HepG2 (cell line): ENCODE data around the gene GMEB2. TPM values are rescaled to one million over a fixed set of nuclear protein-coding genes. Genes with fewer than 3 reads are reported as not detected.

Source experiments
- ATAC-seq: fragments of 200-7000 bp; cut with Tn5 transposase; 3 replicates; pipeline ENCODE4 v1.9.1; 2020; ENCODE audit warnings: mild to moderate bottlenecking, moderate library complexity
- BruUV-seq: library from RNA; stranded (reverse); fragments of 400-500 nt; replicated peaks from 2 replicates; lab custom pipeline; 2021; lab: Mats Ljungman, UMichigan
- CTCF ChIA-PET: fragments of 300-600 bp; formaldehyde crosslinking; extraction: SDS; loops from one replicate; lab custom pipeline; 2021; ENCODE audit warnings: low total read pairs, inconsistent platforms, low intra/inter-chr PET ratio; lab: Yijun Ruan, JAX
- POLR2A ChIA-PET: fragments of 350-600 bp; sonication (Branson Sonifier 250); formaldehyde crosslinking; loops from one replicate; lab custom pipeline; 2020; ENCODE audit warnings: antibody characterized with exemption, inconsistent platforms; lab: Yijun Ruan, JAX
- DNase-seq: peaks from one replicate; pipeline ENCODE4 v3.0.0-alpha.2; 2015; ENCODE audit warnings: low spot score
- FAIRE-seq: peaks from 3 replicates; lab custom pipeline; 2011; peaks lifted over from hg19 to GRCh38; lab: Jason Lieb, UNC
- H2AFZ ChIP-seq: one replicate; pipeline ENCODE4 v1.6.1; 2011; ENCODE audit warnings: low read length, inconsistent platforms
- H3K27ac ChIP-seq: fragments of 300-600 bp; 3 replicates; pipeline ENCODE4 v1.8.0; 2011; ENCODE audit warnings: mixed run types, mild to moderate bottlenecking, mixed read lengths, low read length, inconsistent platforms; ENCODE audit not compliant: insufficient read depth; ENCODE audit errors: extremely low read length
- H3K27me3 ChIP-seq, 2 experiments: fragments of 200-600 bp in 1 of 2; 2 replicates in 1 of 2; 3 replicates in 1 of 2; pipeline versions ENCODE4 v1.6.0 to v1.8.0; 2011; ENCODE audit warnings: low read length in 2 of 2, mild to moderate bottlenecking in 2 of 2, moderate library complexity in 2 of 2, inconsistent platforms in 1 of 2; ENCODE audit not compliant: insufficient read depth in 2 of 2, control insufficient read depth in 1 of 2
- H3K36me3 ChIP-seq, 2 experiments: fragments of 200-600 bp in 1 of 2; replicated peaks in 1 of 2; 2 replicates in 1 of 2; 3 replicates in 1 of 2; pipeline versions ENCODE4 v1.5.1 to v1.8.0; 2011; ENCODE audit warnings: low read length in 2 of 2, inconsistent platforms in 1 of 2; ENCODE audit not compliant: insufficient read depth in 2 of 2, control insufficient read depth in 1 of 2
- H3K4me1 ChIP-seq: 2 replicates; pipeline ENCODE4 v1.5.1; 2012; ENCODE audit warnings: low read length, inconsistent platforms; ENCODE audit not compliant: insufficient read depth
- H3K4me2 ChIP-seq: 2 replicates; pipeline ENCODE4 v1.6.0; 2011; ENCODE audit warnings: low read depth, low read length, inconsistent platforms
- H3K4me3 ChIP-seq, 3 experiments: fragments of 200-600 bp in 1 of 3; sonication (generic), shearing (Covaris generic) in 1 of 3; replicated peaks in 1 of 3; 2 replicates each; pipeline ENCODE4 v1.5.1; 2011 to 2016; ENCODE audit warnings: low read length in 3 of 3, inconsistent platforms in 2 of 3, low read depth in 2 of 3, mild to moderate bottlenecking in 2 of 3, control low read depth in 1 of 3, mixed read lengths in 1 of 3; ENCODE audit not compliant: insufficient read depth in 1 of 3
- H3K79me2 ChIP-seq: one replicate; pipeline ENCODE4 v1.6.1; 2011; ENCODE audit warnings: low read length, inconsistent platforms; ENCODE audit not compliant: insufficient read depth
- H3K9ac ChIP-seq: 2 replicates; pipeline ENCODE4 v1.6.0; 2011; ENCODE audit warnings: mild to moderate bottlenecking, low read depth, low read length, inconsistent platforms; ENCODE audit not compliant: insufficient read depth
- H3K9me3 ChIP-seq: 2 replicates; pipeline ENCODE4 v1.5.1; 2012; ENCODE audit warnings: mild to moderate bottlenecking, low read length
- H4K20me1 ChIP-seq: 2 replicates; pipeline ENCODE4 v1.6.0; 2011; ENCODE audit warnings: inconsistent platforms, mild to moderate bottlenecking, low read length, moderate library complexity; ENCODE audit not compliant: insufficient read depth
- ELF1 ChIP-seq: sonication (generic); formaldehyde crosslinking; IDR thresholded peaks from 2 replicates; pipeline ENCODE4 v1.4.0; 2020; ENCODE audit warnings: missing genetic modification reagents
- GATAD1 ChIP-seq: IDR thresholded peaks from 2 replicates; pipeline ENCODE4 v1.6.1; 2016; ENCODE audit warnings: missing genetic modification reagents, missing compliant biosample characterization
- HES4 ChIP-seq: sonication (generic); formaldehyde crosslinking; IDR thresholded peaks from 2 replicates; pipeline ENCODE4 v1.9.0; 2021; ENCODE audit warnings: mild to moderate bottlenecking, missing genetic modification reagents, borderline replicate concordance
- IRX3 ChIP-seq: sonication (generic); formaldehyde crosslinking; IDR thresholded peaks from 2 replicates; pipeline ENCODE4 v1.8.1; 2023; ENCODE audit warnings: mild to moderate bottlenecking, low read depth, missing genetic modification reagents, borderline replicate concordance
- MATR3 ChIP-seq: sonication (generic); formaldehyde crosslinking; IDR thresholded peaks from 2 replicates; pipeline ENCODE4 v1.4.0; 2020; ENCODE audit warnings: missing genetic modification reagents
- RBFOX2 ChIP-seq: fragments of 200-400 bp; formaldehyde crosslinking; IDR thresholded peaks from 2 replicates; pipeline ENCODE4 v1.6.1; 2017; ENCODE audit warnings: low read depth, mild to moderate bottlenecking, low read length
- RXRA ChIP-seq: sonication (generic); formaldehyde crosslinking; IDR thresholded peaks from 2 replicates; pipeline ENCODE4 v1.5.1; 2020; ENCODE audit warnings: missing genetic modification reagents
- SIN3B ChIP-seq: fragments of 150-350 bp; IDR thresholded peaks from 2 replicates; pipeline ENCODE4 v1.6.1; 2014; ENCODE audit warnings: low read length
- TBX3 ChIP-seq: fragments of 450-650 bp; IDR thresholded peaks from 2 replicates; pipeline ENCODE4 v1.6.1; 2017; ENCODE audit warnings: antibody characterized with exemption, mild to moderate bottlenecking, inconsistent platforms, borderline replicate concordance
- XBP1 ChIP-seq: sonication (generic); formaldehyde crosslinking; IDR thresholded peaks from 2 replicates; pipeline ENCODE4 v1.5.0; 2020; ENCODE audit warnings: missing genetic modification reagents
- YEATS2 ChIP-seq: sonication (generic); formaldehyde crosslinking; IDR thresholded peaks from 2 replicates; pipeline ENCODE4 v1.4.0; 2020; ENCODE audit warnings: missing genetic modification reagents, borderline replicate concordance
- ZBTB1 ChIP-seq: sonication (generic); formaldehyde crosslinking; IDR thresholded peaks from 2 replicates; pipeline ENCODE4 v1.4.0; 2020; ENCODE audit warnings: missing genetic modification reagents, borderline replicate concordance
- ZNF367 ChIP-seq: sonication (generic); formaldehyde crosslinking; IDR thresholded peaks from 2 replicates; pipeline ENCODE4 v1.4.0; 2020; ENCODE audit warnings: missing genetic modification reagents, borderline replicate concordance
- ZNF530 ChIP-seq: sonication (generic); formaldehyde crosslinking; IDR thresholded peaks from 2 replicates; pipeline ENCODE4 v1.5.0; 2020; ENCODE audit warnings: low read depth, mild to moderate bottlenecking, missing genetic modification reagents
- ZNF547 ChIP-seq: sonication (generic); formaldehyde crosslinking; IDR thresholded peaks from 2 replicates; pipeline ENCODE4 v1.5.1; 2020; ENCODE audit warnings: mild to moderate bottlenecking, missing genetic modification reagents
- WGBS: methylation state at CpG from one replicate; pipeline ENCODE4 v1.1.6; 2017; ENCODE audit warnings: low lambda C conversion rate; 5-methylcytosine and 5-hydroxymethylcytosine counted together
- in situ Hi-C: cut with HindIII; loops from 2 replicates; pipeline ENCODE4 v1.10.0; 2017; ENCODE audit warnings: low pct_unique_long_range_greater_than_20kb; ENCODE audit not compliant: extremely low pct_ligation_motif_present
- intact Hi-C: fragments of 100-400 bp; cut with micrococcal nuclease; formaldehyde crosslinking; loops from one replicate; pipeline ENCODE4 v1.10.0; 2022; ENCODE audit not compliant: unreplicated experiment
- polyA plus RNA-seq, 8 experiments: library from polyadenylated mRNA; depleted of rRNA in 3 of 8; stranded (reverse) in 7 of 8; unstranded in 1 of 8; fragments of >200 nt; fragmentation: Illumina TruSeq in 4 of 8; extraction: Trizol in 4 of 8; gene quantifications; 2 replicates each; pipeline versions ENCODE4 v1.2.1 to v1.2.3, GENCODE V29; 2011 to 2016; ENCODE audit warnings: low read depth in 4 of 8, missing spikeins in 1 of 8, mixed read lengths in 1 of 8; ENCODE audit not compliant: insufficient read depth in 1 of 8
- total RNA-seq, 5 experiments: library from RNA; depleted of rRNA; stranded (reverse); fragments of >200 nt; fragmentation: Illumina TruSeq; extraction: Trizol; gene quantifications; 2 replicates each; pipeline ENCODE4 v1.2.3, GENCODE V29; 2016; ENCODE audit warnings: low read depth in 1 of 5
- TF ChIP-seq, protein P1 (sequence below): sonication (generic); formaldehyde crosslinking; IDR thresholded peaks from 2 replicates; pipeline ENCODE4 v1.8.1; 2023; ENCODE audit warnings: missing genetic modification reagents, inconsistent platforms, borderline replicate concordance
- TF ChIP-seq, protein P2 (sequence below): sonication (generic); formaldehyde crosslinking; IDR thresholded peaks from 2 replicates; pipeline ENCODE4 v1.8.1; 2023; ENCODE audit warnings: mild to moderate bottlenecking, moderate library complexity, missing genetic modification reagents

The GMEB2 gene
- total and polyA plus RNA-seq, 2 of the 13 experiments (the other 11 are each of a cell fraction or from before 2014, with no cell fraction given), result 10.6 to 12.4 TPM

DNA sequence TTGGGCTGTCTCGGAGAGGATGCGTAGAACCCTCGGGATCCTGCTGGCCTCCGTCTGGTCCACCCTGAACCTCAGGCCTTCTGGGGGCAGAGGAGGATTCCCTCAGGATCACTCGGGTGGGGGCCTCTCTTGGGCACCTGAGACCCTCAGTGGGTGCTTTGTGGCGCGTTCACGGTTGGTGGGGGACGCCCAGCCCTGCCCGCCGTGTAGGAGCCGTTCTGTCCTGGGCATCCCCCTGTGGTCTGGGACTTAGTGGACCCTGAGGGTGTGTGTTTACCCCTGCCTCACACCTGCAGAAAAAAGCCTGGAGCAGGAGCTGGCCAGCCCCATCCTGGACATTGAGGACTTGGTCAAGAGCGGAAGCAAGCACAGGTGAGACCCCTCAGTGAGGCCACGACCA lies 38.8 kb upstream of the GMEB2 start:
- Histone ChIP-seq H3K9ac (no peak overlapping the region), H2AFZ (no peak overlapping the region), H3K9me3 (no peaks in the 10 kb centered on the region), H3K27ac (no peak overlapping the region), H3K36me3 (peaks cover 41 to 66% of the 10 kb centered on the region in 2 experiments), H3K27me3 (no peaks in the 10 kb centered on the region), H3K4me2 (no peak overlapping the region), H3K79me2 (peaks cover 2% of the 10 kb centered on the region), H3K4me3 (no peak overlapping the region), H3K4me1 (peaks cover under 1% of the 10 kb centered on the region; the same call in 1 of the 2 replicates), H4K20me1 (no peaks in the 10 kb centered on the region)
- ChIA-PET CTCF (no interaction called here), POLR2A (interaction anchor here (2.0 kb wide), 1 partner anchor 8 kb away, joined by 7 read pairs; the partner anchor contains the start of gene RTEL1)
- BruUV-seq, result no TSS peak
- FAIRE-seq, result no peak
- in situ Hi-C loops (no loop called here), intact Hi-C loops (no loop called here)
- no peak for TF ChIP-seq ZBTB1 (CRISPR knock-in tag)
- no peak for TF ChIP-seq ZNF530
- TF ChIP-seq MATR3, result no peak
- no peak for TF ChIP-seq ELF1 (CRISPR knock-in tag)
- TF ChIP-seq, protein P1, sequence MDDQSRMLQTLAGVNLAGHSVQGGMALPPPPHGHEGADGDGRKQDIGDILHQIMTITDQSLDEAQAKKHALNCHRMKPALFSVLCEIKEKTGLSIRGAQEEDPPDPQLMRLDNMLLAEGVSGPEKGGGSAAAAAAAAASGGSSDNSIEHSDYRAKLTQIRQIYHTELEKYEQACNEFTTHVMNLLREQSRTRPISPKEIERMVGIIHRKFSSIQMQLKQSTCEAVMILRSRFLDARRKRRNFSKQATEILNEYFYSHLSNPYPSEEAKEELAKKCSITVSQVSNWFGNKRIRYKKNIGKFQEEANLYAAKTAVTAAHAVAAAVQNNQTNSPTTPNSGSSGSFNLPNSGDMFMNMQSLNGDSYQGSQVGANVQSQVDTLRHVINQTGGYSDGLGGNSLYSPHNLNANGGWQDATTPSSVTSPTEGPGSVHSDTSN, result no peak
- no peak for TF ChIP-seq RBFOX2
- TF ChIP-seq GATAD1 (CRISPR knock-in tag), result no peak
- no peak for TF ChIP-seq RXRA (CRISPR knock-in tag)
- no peak for TF ChIP-seq HES4 (CRISPR knock-in tag)
- no peak for TF ChIP-seq SIN3B
- no peak for TF ChIP-seq ZNF547 (CRISPR knock-in tag)
- TF ChIP-seq, protein P2, sequence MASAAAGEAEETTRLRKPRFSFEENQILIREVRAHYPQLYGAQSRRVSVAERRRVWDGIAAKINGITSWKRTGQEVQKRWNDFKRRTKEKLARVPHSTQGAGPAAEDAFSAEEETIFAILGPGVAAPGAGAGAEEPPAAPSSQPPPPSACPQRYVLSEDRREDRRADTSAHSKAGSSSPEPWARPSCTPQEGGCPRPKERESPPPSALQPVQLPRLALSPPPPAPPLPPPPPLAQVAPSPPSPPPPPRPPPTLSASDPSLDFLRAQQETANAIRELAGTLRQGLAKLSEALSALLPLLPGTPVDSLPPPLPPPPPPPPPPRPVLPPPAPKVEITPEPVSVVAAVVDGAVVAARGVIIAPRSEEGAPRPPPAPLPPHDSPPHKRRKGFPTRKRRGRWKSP, result no peak
- no peak for TF ChIP-seq TBX3
- no peak for TF ChIP-seq XBP1
- TF ChIP-seq ZNF367 (CRISPR knock-in tag), result no peak
- no peak for TF ChIP-seq YEATS2 (CRISPR knock-in tag)
- no peak for TF ChIP-seq IRX3
- ATAC-seq, result no peak
- 98% methylated on average over 8 of the region's 14 CpGs for WGBS
- DNase-seq, result no peak
